OCI-LY1 (cell line): ENCODE measurements around the gene EEF1AKMT2.
"Not testable (repeated sequence)": the region's sequence is repeated elsewhere in the genome, so short reads cannot be mapped to it uniquely, and the experiment has no call there.

Experiments used
- H2AFZ ChIP-seq: fragments of 200-600 bp; sonication (generic), shearing (Covaris generic); 2 replicates; pipeline ENCODE4 v1.6.0; 2014; ENCODE audit warnings: antibody characterized with exemption, mild to moderate bottlenecking, low read length
- H3F3A ChIP-seq: fragments of 200-600 bp; sonication (generic), shearing (Covaris generic); 2 replicates; pipeline ENCODE4 v1.6.0; 2014; ENCODE audit warnings: mild to moderate bottlenecking, antibody characterized with exemption, low read length, moderate library complexity; ENCODE audit not compliant: insufficient read depth
- H3K27ac ChIP-seq: fragments of 200-600 bp; sonication (generic); 2 replicates; pipeline ENCODE4 v1.5.1; 2014; ENCODE audit warnings: low read length, mixed run types, mild to moderate bottlenecking, low read depth; ENCODE audit not compliant: poor library complexity, severe bottlenecking
- H3K27me3 ChIP-seq: fragments of 200-600 bp; sonication (generic); 2 replicates; pipeline ENCODE4 v1.6.0; 2014; ENCODE audit warnings: antibody characterized with exemption, mild to moderate bottlenecking, low read length, moderate library complexity; ENCODE audit not compliant: insufficient read depth
- H3K36me3 ChIP-seq: fragments of 200-600 bp; sonication (generic); 2 replicates; pipeline ENCODE4 v1.6.1; 2014; ENCODE audit warnings: mild to moderate bottlenecking, antibody characterized with exemption, low read length, moderate library complexity, mixed read lengths; ENCODE audit not compliant: insufficient read depth
- H3K4me1 ChIP-seq: fragments of 200-600 bp; sonication (generic); 2 replicates; pipeline ENCODE4 v1.5.1; 2014; ENCODE audit warnings: mild to moderate bottlenecking, low read length, moderate library complexity; ENCODE audit not compliant: insufficient read depth, severe bottlenecking
- H3K4me2 ChIP-seq: fragments of 200-600 bp; sonication (generic), shearing (Covaris generic); 2 replicates; pipeline ENCODE4 v1.6.1; 2014; ENCODE audit warnings: low read length
- H3K4me3 ChIP-seq: fragments of 200-600 bp; sonication (generic); 2 replicates; pipeline ENCODE4 v1.5.1; 2014; ENCODE audit warnings: low read length, low read depth, mild to moderate bottlenecking, mixed read lengths; ENCODE audit not compliant: poor library complexity, severe bottlenecking
- H3K79me2 ChIP-seq: fragments of 200-600 bp; shearing (Covaris generic); 2 replicates; pipeline ENCODE4 v1.6.1; 2016; ENCODE audit warnings: mixed run types, low read length, mixed read lengths; ENCODE audit not compliant: insufficient read depth
- H3K9ac ChIP-seq: fragments of 200-600 bp; sonication (generic), shearing (Covaris generic); 2 replicates; pipeline ENCODE4 v1.6.1; 2014; ENCODE audit warnings: mild to moderate bottlenecking, low read length, mixed read lengths
- H3K9me2 ChIP-seq: fragments of 200-600 bp; sonication (generic), shearing (Covaris generic); 2 replicates; pipeline ENCODE4 v1.6.1; 2014; ENCODE audit warnings: low read depth, mild to moderate bottlenecking, low read length, mixed read lengths
- H3K9me3 ChIP-seq: fragments of 200-600 bp; shearing (Covaris generic); 2 replicates; pipeline ENCODE4 v1.6.1; 2014; ENCODE audit warnings: low read length, mixed read lengths
- H4K20me1 ChIP-seq: fragments of 200-600 bp; sonication (generic), shearing (Covaris generic); 2 replicates; pipeline ENCODE4 v1.6.0; 2016; ENCODE audit warnings: mild to moderate bottlenecking, low read length; ENCODE audit not compliant: insufficient read depth
- EZH2 ChIP-seq: fragments of 200-600 bp; sonication (generic), shearing (Covaris generic); IDR thresholded peaks from 2 replicates; pipeline ENCODE4 v1.8.0; 2017; ENCODE audit warnings: borderline replicate concordance, mixed run types, mild to moderate bottlenecking, antibody characterized with exemption, low read length, moderate library complexity, mixed read lengths
- TF ChIP-seq, protein P1 (sequence below): fragments of 200-600 bp; sonication (generic), shearing (Covaris generic); IDR thresholded peaks from 2 replicates; pipeline ENCODE4 v1.5.1; 2017; ENCODE audit warnings: mild to moderate bottlenecking, antibody characterized with exemption, low read length, moderate library complexity, mixed read lengths

EEF1AKMT2 gene

DNA sequence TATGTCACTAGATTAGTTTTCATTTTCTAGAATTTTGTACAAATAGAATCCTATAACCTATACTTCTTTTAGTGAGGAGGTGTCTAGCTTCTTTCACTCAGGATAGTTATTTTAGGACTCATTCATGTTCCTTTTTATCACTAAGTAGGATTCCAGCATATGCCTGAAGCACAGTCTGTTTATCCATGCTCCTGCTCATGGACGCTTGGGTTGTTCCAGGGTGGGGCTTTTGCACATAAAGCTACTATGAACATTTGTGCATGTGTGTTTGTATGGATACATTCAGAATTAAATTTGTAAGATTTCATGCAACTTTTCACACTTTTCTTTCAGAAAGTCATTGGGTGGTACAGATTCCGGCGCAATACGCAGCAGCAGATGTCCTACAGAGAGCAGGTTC lies 34.6 kb upstream of the EEF1AKMT2 start:
- Histone ChIP-seq H3K9me2 (no peaks in the 10 kb centered on the region), H3K9ac (no peak overlapping the region), H3K36me3 (peaks cover 56% of the 10 kb centered on the region), H3F3A (no peaks in the 10 kb centered on the region), H3K9me3 (0 out of 2 replicates have a peak, but pooled peaks cover 2% of the 10 kb centered on the region), H3K4me1 (no peaks in the 10 kb centered on the region), H4K20me1 (no peaks in the 10 kb centered on the region), H3K4me3 (no peak overlapping the region), H3K4me2 (no peak overlapping the region), H3K27ac (no peak overlapping the region), H2AFZ (no peak overlapping the region), H3K27me3 (no peaks in the 10 kb centered on the region), H3K79me2 (no peaks in the 10 kb centered on the region)
- TF ChIP-seq, protein P1, sequence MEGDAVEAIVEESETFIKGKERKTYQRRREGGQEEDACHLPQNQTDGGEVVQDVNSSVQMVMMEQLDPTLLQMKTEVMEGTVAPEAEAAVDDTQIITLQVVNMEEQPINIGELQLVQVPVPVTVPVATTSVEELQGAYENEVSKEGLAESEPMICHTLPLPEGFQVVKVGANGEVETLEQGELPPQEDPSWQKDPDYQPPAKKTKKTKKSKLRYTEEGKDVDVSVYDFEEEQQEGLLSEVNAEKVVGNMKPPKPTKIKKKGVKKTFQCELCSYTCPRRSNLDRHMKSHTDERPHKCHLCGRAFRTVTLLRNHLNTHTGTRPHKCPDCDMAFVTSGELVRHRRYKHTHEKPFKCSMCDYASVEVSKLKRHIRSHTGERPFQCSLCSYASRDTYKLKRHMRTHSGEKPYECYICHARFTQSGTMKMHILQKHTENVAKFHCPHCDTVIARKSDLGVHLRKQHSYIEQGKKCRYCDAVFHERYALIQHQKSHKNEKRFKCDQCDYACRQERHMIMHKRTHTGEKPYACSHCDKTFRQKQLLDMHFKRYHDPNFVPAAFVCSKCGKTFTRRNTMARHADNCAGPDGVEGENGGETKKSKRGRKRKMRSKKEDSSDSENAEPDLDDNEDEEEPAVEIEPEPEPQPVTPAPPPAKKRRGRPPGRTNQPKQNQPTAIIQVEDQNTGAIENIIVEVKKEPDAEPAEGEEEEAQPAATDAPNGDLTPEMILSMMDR: no peak
- no peak for TF ChIP-seq EZH2

DNA sequence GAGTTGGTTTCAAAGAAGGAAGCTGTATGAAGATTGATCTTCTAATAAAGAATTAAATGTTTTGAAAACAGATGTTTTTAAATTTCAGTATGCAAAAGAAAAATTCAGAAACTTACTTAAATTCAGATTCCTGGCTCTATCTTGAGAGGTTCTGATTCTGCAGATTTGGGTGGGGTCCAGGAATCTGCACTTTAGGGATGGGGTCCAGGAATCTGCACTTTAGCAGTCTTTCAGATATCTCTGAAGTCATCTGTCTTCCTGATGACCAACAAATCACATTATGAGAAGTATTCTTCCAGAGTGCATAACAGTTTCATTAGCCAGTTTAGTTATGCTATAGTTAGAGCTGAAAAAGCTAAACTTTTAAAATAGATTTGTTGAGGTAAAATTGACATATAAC lies 34.0 kb upstream of the EEF1AKMT2 start:
- TF ChIP-seq, protein P1: no peak
- TF ChIP-seq EZH2: no peak
- H3K79me2 ChIP-seq: no peaks in the 10 kb centered on the region
- no peaks in the 10 kb centered on the region for H3K27me3 ChIP-seq
- H3K4me1 ChIP-seq: no peaks in the 10 kb centered on the region
- no peaks in the 10 kb centered on the region for H3K9me2 ChIP-seq
- H2AFZ ChIP-seq: no peak overlapping the region
- H3K4me3 ChIP-seq: no peak overlapping the region
- no peak overlapping the region for H3K27ac ChIP-seq
- H3F3A ChIP-seq: no peaks in the 10 kb centered on the region
- peaks cover 55% of the 10 kb centered on the region for H3K36me3 ChIP-seq
- no peak overlapping the region for H3K9ac ChIP-seq
- H3K9me3 ChIP-seq: 0 out of 2 replicates have a peak, but pooled peaks cover 2% of the 10 kb centered on the region
- H4K20me1 ChIP-seq: no peaks in the 10 kb centered on the region
- H3K4me2 ChIP-seq: no peak overlapping the region

DNA sequence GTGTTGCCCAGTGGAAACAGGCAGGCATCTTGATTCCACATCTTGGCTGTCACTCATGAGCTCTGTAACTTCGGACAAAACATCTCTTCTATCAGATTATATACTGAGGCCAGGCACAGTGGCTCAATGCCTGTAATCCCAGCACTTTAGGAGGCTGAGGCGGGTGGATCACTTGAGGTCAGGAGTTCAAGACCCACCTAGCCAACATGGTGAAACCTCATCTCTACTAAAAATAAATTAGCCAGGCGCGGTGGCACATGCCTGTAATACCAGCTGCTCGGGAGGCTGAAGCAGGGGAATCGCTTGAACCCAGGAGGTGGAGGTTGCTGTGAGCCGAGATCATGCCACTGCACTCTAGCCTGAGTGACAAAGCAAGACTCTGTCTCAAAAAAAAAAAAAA lies 33.2 kb upstream of the EEF1AKMT2 start:
- H2AFZ ChIP-seq, H3K9ac ChIP-seq, H3K27me3 ChIP-seq, H3K4me1 ChIP-seq, H3K4me2 ChIP-seq, H3F3A ChIP-seq, H3K9me3 ChIP-seq, H3K4me3 ChIP-seq, H4K20me1 ChIP-seq, H3K27ac ChIP-seq, H3K9me2 ChIP-seq, H3K79me2 ChIP-seq: not testable (repeated sequence)
- peaks cover 53% of the 10 kb centered on the region for H3K36me3 ChIP-seq

DNA sequence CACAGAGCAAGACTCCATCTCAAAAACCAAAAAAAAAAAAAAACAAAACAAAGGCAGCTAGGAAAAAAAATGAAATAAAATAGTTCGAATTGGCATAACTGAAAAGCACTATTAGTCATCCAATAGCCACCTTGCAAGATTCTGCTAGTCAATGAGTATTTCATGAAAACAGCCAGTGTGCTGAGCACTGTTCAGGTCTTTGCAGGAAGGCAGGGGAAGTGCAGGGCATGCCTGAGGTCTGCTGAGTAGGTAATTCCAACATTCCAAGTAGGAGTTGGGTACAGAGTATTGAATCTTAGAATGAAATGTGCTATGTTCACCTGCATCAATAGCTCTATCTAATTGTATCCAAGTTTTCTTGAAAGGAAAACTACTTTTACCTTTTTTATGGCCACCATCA lies 32.8 kb upstream of the EEF1AKMT2 start:
- no peak overlapping the region for H3K27ac ChIP-seq
- no peaks in the 10 kb centered on the region for H3K79me2 ChIP-seq
- TF ChIP-seq EZH2: no peak
- TF ChIP-seq, protein P1: no peak
- no peaks in the 10 kb centered on the region for H4K20me1 ChIP-seq
- no peak overlapping the region for H3K4me3 ChIP-seq
- H3K36me3 ChIP-seq: peaks cover 53% of the 10 kb centered on the region
- H3K4me1 ChIP-seq: no peaks in the 10 kb centered on the region
- no peak overlapping the region for H2AFZ ChIP-seq
- no peaks in the 10 kb centered on the region for H3K27me3 ChIP-seq
- H3K4me2 ChIP-seq: no peak overlapping the region
- H3K9me3 ChIP-seq: 0 out of 2 replicates have a peak, but pooled peaks cover 2% of the 10 kb centered on the region
- H3K9me2 ChIP-seq: no peaks in the 10 kb centered on the region
- no peaks in the 10 kb centered on the region for H3F3A ChIP-seq
- H3K9ac ChIP-seq: no peak overlapping the region
